ENCODE measurements around the gene LMCD1. TPM values are rescaled to one million over a fixed set of nuclear protein-coding genes. Genes with fewer than 3 reads are reported as not detected.

LMCD1 gene
- total RNA-seq, 2 donors from 2014 or later = 0.85 to 0.89 TPM

- no peaks in the 10 kb centered on the region for H3K9me3 ChIP-seq (ENCODE audit: control insufficient read depth, low read length, poor library complexity, severe bottlenecking)
- no peak for DNase-seq
- Mint-ChIP-seq H3K27ac (no peak overlapping the region), H3K36me3 (ENCODE audit: low read depth) (no peaks in the 10 kb centered on the region), H3K27me3 (peaks cover 6% of the 10 kb centered on the region), H3K4me3 (no peak overlapping the region), H3K4me1 (no peaks in the 10 kb centered on the region)
- ATAC-seq = no peak
These were observed 83.0 kb downstream of the LMCD1 start for GRCh38 chr3:8584661-8585060.

GRCh38 chr3:8589880-8590556 is 88.4 kb downstream of the LMCD1 start:
- no peaks in the 10 kb centered on the region for H3K4me1 Mint-ChIP-seq
- no peak overlapping the region for H3K4me3 Mint-ChIP-seq
- DNase-seq = no peak
- peaks cover 2% of the 10 kb centered on the region for H3K27me3 Mint-ChIP-seq
- no peak overlapping the region for H3K27ac Mint-ChIP-seq
- ATAC-seq = no peak
- H3K9me3 ChIP-seq (ENCODE audit: control insufficient read depth, low read length, poor library complexity, severe bottlenecking) = no peaks in the 10 kb centered on the region
- H3K36me3 Mint-ChIP-seq (ENCODE audit: low read depth) = no peaks in the 10 kb centered on the region

DNA sequence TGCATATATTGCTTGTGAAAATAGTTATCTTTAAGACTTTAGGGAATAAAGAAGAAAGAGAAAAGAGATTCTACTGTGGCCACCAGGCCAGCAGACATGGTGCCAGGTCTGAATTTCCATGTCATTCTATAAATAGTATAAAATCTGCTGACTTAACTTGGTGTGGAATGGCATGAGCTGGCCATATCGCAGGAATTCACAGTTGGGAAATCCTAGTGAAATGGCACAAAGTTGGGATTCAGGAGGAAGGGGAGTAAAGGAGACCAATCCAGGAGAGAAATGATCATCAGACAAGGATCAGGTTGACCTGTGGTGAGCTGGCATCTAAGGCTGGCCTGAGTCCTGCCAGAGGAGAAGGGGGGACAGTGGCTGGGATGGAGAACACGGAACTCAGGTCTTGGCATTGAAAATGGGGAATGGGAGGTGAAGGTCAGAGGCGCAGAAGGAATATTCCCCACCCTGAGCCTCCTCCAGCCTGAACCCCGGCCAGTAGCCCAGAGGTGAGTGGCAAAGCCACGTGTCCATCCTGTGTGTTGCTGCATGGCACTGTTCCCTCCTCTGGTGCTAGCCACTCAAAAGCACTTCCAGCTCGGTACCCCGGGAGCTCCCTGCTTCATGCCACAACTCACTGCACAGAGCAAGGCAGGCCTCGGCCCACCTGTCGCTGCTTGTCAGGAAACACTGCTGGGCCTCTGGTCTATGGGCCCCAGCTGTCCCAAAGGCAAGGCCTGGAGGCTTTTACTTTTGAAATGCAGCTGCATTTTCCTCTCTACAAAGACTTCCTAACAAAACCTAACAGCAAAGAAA is 91.6 kb downstream of the LMCD1 start:
- H3K4me3 Mint-ChIP-seq = no peak overlapping the region
- H3K4me1 Mint-ChIP-seq = no peaks in the 10 kb centered on the region
- peaks cover 6% of the 10 kb centered on the region for H3K27me3 Mint-ChIP-seq
- no peak overlapping the region for H3K27ac Mint-ChIP-seq
- no peak for ATAC-seq
- no peak for DNase-seq
- no peaks in the 10 kb centered on the region for H3K9me3 ChIP-seq (ENCODE audit: control insufficient read depth, low read length, poor library complexity, severe bottlenecking)
- H3K36me3 Mint-ChIP-seq (ENCODE audit: low read depth) = no peaks in the 10 kb centered on the region

- H3K9me3 ChIP-seq (ENCODE audit: control insufficient read depth, low read length, poor library complexity, severe bottlenecking) = no peaks in the 10 kb centered on the region
- H3K27me3 Mint-ChIP-seq = peaks cover 6% of the 10 kb centered on the region
- no peaks in the 10 kb centered on the region for H3K36me3 Mint-ChIP-seq (ENCODE audit: low read depth)
These were observed 93.6 kb downstream of the LMCD1 start for GRCh38 chr3:8595252-8595651.

DNA sequence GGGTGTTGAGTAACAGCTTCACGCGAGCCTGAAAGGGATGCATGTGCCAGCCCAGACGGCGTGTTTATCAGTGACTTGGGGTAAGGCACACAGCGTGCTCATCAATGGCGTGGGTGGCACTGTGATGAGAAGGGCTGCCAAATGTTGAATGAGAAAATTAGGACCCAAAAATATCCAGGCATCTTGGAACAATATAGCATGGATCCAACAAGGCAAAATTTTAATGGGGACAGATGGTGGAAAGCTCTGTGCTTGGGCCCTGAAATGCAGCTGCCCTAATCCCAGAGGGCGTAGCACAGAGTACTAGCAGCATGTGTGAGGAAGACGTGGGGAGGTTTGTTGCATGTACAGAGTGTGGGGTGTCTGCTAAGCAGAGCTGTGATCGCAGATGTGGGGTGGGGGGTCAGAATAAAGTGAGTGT is 94.1 kb downstream of the LMCD1 start:
- Mint-ChIP-seq H3K4me1 (no peaks in the 10 kb centered on the region), H3K4me3 (no peak overlapping the region), H3K36me3 (ENCODE audit: low read depth) (no peaks in the 10 kb centered on the region), H3K27me3 (peaks cover 6% of the 10 kb centered on the region), H3K27ac (no peak overlapping the region)
- no peaks in the 10 kb centered on the region for H3K9me3 ChIP-seq (ENCODE audit: control insufficient read depth, low read length, poor library complexity, severe bottlenecking)
- no peak for DNase-seq
- no peak for ATAC-seq

More at GRCh38 chr3:8595252-8595651, 93.6 kb downstream of the LMCD1 start:
- H3K4me1 Mint-ChIP-seq = no peaks in the 10 kb centered on the region
- no peak for DNase-seq
- no peak overlapping the region for H3K27ac Mint-ChIP-seq
- no peak for ATAC-seq
- no peak overlapping the region for H3K4me3 Mint-ChIP-seq

GRCh38 chr3:8596321-8597218 is 94.9 kb downstream of the LMCD1 start:
- H3K36me3 Mint-ChIP-seq (ENCODE audit: low read depth) = no peaks in the 10 kb centered on the region
- H3K27me3 Mint-ChIP-seq = peaks cover 6% of the 10 kb centered on the region
- H3K27ac Mint-ChIP-seq = no peak overlapping the region
- ATAC-seq (no peak), DNase-seq (no peak)
- no peak overlapping the region for H3K4me3 Mint-ChIP-seq
- H3K9me3 ChIP-seq (ENCODE audit: control insufficient read depth, low read length, poor library complexity, severe bottlenecking) = no peaks in the 10 kb centered on the region
- no peaks in the 10 kb centered on the region for H3K4me1 Mint-ChIP-seq

DNA sequence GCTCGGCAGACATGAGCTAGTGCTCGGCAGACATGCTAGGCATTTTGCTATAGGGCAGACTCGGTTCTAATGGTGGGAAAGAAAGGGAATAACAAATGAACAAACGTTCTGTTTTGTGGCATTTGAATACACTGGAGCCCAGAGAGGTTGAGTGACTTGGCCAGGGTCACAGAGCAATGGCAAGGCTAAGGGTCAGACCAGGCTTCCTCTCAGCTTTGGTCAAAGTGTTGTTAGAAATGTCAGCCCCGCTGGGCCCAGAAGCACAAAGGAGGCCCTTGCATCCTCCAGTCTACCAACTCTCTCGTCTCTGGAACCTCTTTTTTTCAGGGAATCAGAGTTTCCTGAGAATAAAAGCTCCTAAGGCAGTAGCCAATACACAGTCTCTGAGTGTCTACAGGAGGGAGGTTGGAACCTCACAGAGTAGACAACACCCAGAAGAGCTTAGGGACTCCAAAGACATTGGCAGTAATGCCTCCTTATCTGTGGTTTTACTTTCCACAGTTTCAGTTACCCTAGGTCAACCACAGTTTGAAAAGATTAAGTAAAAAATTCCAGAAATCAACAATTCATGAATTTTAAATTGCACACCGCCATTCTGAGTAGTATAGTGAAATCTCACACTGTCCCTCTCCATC is 95.7 kb downstream of the LMCD1 start:
- H3K4me1 Mint-ChIP-seq = no peaks in the 10 kb centered on the region

DNA sequence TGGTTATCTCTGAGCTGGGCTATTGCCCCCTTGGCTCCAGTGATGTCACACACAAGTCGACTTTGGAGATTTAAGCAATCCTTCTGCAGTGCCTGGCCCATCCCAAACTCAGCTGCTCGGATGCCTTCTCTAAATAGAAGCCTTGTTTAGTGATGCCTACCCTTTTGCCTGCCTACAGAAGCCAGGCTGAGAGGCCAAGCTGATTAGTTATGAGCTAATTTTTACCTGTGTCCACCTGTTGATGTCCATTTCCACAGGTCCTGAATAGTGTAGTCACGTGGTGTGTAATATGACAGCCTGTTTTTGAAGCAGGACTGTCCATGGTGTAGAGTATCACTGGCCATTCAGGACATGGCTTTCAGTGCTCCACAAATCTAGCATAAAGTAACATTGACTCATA is 97.5 kb downstream of the LMCD1 start:
- peaks cover 14% of the 10 kb centered on the region for H3K27me3 Mint-ChIP-seq
- H3K36me3 Mint-ChIP-seq (ENCODE audit: low read depth) = no peaks in the 10 kb centered on the region
- DNase-seq (no peak), ATAC-seq (no peak)
- no peaks in the 10 kb centered on the region for H3K9me3 ChIP-seq (ENCODE audit: control insufficient read depth, low read length, poor library complexity, severe bottlenecking)
- no peaks in the 10 kb centered on the region for H3K4me1 Mint-ChIP-seq
- no peak overlapping the region for H3K27ac Mint-ChIP-seq
- no peak overlapping the region for H3K4me3 Mint-ChIP-seq

More for the DNA sequence above, 95.7 kb downstream of the LMCD1 start:
- Mint-ChIP-seq H3K27me3 (peaks cover 6% of the 10 kb centered on the region), H3K36me3 (ENCODE audit: low read depth) (no peaks in the 10 kb centered on the region), H3K27ac (no peak overlapping the region), H3K4me3 (no peak overlapping the region)
- H3K9me3 ChIP-seq (ENCODE audit: control insufficient read depth, low read length, poor library complexity, severe bottlenecking) = no peaks in the 10 kb centered on the region
- no peak for ATAC-seq
- no peak for DNase-seq

DNA sequence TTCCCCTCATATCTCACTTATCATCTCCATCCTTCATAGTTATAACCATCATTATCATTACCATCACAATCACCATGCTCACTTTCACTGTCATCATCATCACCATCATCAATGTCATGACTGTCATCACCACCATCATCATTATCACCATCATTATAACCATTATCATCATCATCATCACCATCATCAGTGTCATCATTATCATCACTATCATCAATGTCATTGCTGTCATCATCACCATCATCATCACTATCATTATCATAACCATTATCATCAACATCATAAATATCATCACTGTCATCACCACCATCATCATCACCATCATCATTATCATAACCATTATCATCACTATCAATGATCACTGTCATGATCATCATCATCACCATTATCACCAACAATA is 98.8 kb downstream of the LMCD1 start:
- DNase-seq (no peak), ATAC-seq (no peak)
- Mint-ChIP-seq H3K4me3 (no peak overlapping the region), H3K27ac (no peak overlapping the region), H3K27me3 (peaks cover 13% of the 10 kb centered on the region), H3K36me3 (ENCODE audit: low read depth) (no peaks in the 10 kb centered on the region), H3K4me1 (no peaks in the 10 kb centered on the region)
- H3K9me3 ChIP-seq (ENCODE audit: control insufficient read depth, low read length, poor library complexity, severe bottlenecking) = no peaks in the 10 kb centered on the region

DNA sequence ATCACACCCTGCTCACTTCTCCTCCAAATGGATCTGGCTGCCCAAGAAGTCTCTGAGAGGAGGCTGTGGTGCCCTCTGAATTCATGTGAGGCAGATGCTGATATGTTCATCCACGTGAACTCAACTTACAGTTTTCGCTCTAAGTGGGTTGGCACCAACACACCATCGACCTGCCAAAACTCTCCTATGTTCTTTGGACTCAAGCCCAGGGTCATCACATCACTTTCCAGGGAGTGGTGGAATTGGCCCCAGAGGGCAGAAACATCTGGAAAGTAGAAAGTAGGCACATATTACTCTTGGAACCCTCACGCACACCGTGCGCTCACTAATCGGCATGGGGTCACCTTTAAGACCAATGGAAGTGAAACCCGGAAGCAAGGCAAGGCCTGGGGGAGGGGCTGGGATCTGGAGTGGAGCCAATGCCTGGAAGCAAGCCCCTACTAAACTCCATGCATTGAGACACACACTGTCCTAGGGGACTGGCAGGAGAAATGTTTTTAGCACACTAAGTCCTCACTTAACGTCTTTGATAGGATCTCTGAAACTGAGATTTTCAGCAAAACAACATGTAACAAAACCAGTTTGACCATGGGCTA is 101.6 kb downstream of the LMCD1 start:
- Mint-ChIP-seq H3K27me3 (peaks cover 18% of the 10 kb centered on the region), H3K4me3 (no peak overlapping the region), H3K36me3 (ENCODE audit: low read depth) (no peaks in the 10 kb centered on the region), H3K4me1 (no peaks in the 10 kb centered on the region), H3K27ac (no peak overlapping the region)
- H3K9me3 ChIP-seq (ENCODE audit: control insufficient read depth, low read length, poor library complexity, severe bottlenecking) = no peaks in the 10 kb centered on the region
- ATAC-seq (no peak), DNase-seq (no peak)

DNA sequence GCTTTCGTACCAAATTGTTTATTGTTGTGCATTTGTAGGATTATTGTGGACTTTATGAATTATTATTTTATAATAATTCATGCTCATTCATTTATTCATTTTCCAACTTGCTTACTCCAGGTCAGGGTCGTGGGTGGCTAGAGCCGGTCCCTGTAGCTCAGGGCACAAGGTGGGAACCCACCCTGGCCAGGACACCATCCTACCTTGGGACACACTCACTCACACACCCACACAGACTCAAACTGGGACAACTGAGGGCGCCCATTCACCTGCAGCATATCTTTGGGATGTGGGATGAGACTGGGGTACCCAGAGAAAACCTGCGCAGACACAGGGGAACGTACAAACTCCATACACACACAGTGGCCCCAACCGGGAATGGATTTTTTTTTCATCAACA is 102.4 kb downstream of the LMCD1 start:
- ATAC-seq (no peak), DNase-seq (no peak)
- Mint-ChIP-seq H3K27ac (no peak overlapping the region), H3K4me3 (no peak overlapping the region), H3K36me3 (ENCODE audit: low read depth) (no peaks in the 10 kb centered on the region), H3K27me3 (peaks cover 24% of the 10 kb centered on the region), H3K4me1 (no peaks in the 10 kb centered on the region)
- no peaks in the 10 kb centered on the region for H3K9me3 ChIP-seq (ENCODE audit: control insufficient read depth, low read length, poor library complexity, severe bottlenecking)

GRCh38 chr3:8604988-8605387 is 103.4 kb downstream of the LMCD1 start:
- no peaks in the 10 kb centered on the region for H3K36me3 Mint-ChIP-seq (ENCODE audit: low read depth)
- no peak overlapping the region for H3K4me3 Mint-ChIP-seq
- no peaks in the 10 kb centered on the region for H3K9me3 ChIP-seq (ENCODE audit: control insufficient read depth, low read length, poor library complexity, severe bottlenecking)
- ATAC-seq = no peak
- H3K27me3 Mint-ChIP-seq = peaks cover 25% of the 10 kb centered on the region
- no peak overlapping the region for H3K27ac Mint-ChIP-seq
- H3K4me1 Mint-ChIP-seq = no peaks in the 10 kb centered on the region
- DNase-seq = no peak
